Measurements from ENCODE around the gene KIF2A.

KIF2A gene

DNA sequence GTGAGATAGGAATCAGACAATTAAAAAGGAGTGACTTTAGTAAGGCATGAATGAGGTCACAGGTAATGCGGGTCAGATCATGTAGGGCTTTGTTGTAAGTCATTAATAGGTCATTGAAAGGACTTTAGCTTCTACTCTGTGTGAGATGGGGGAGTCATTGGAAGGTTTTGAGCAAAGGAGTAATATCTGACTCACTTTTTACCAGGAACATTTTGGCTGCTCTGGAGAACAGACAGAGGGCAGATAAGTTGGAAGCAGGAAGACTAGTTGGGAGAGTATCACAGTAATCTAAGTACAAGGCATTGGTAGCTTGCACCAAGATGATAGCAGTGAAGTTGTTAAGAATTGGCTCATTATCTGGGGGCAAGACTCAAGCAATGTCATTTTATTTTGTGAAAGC is 37.4 kb downstream of the KIF2A start:
- H3K4me1 ChIP-seq (ENCODE audit: control insufficient read depth, insufficient read depth, low read length, unreplicated experiment), result no peaks in the 10 kb centered on the region
- no peaks in the 10 kb centered on the region for H3K27me3 ChIP-seq (ENCODE audit: insufficient read depth, low read length)
- H3K4me3 ChIP-seq (ENCODE audit: low read depth, low read length), result no peak overlapping the region
- H3K36me3 ChIP-seq (ENCODE audit: insufficient read depth, low read length), result no peaks in the 10 kb centered on the region
- H3K27ac ChIP-seq (ENCODE audit: low read depth, low read length), result no peak overlapping the region
- H3K79me2 ChIP-seq (ENCODE audit: control insufficient read depth, insufficient read depth, low read length, unreplicated experiment), result peaks cover 61% of the 10 kb centered on the region
- H2AFZ ChIP-seq (ENCODE audit: low read length, unreplicated experiment), result no peak overlapping the region

GRCh38 chr5:62346748-62347147 is 40.7 kb downstream of the KIF2A start:
- Histone ChIP-seq H3K36me3 (ENCODE audit: insufficient read depth, low read length) (peaks cover 4% of the 10 kb centered on the region), H3K4me1 (ENCODE audit: control insufficient read depth, insufficient read depth, low read length, unreplicated experiment) (no peaks in the 10 kb centered on the region), H3K4me3 (ENCODE audit: low read depth, low read length) (no peak overlapping the region), H3K79me2 (ENCODE audit: control insufficient read depth, insufficient read depth, low read length, unreplicated experiment) (peaks cover 39% of the 10 kb centered on the region), H2AFZ (ENCODE audit: low read length, unreplicated experiment) (no peak overlapping the region), H3K27me3 (ENCODE audit: insufficient read depth, low read length) (no peaks in the 10 kb centered on the region), H3K27ac (ENCODE audit: low read depth, low read length) (no peak overlapping the region)

GRCh38 chr5:62347928-62348327 is 41.9 kb downstream of the KIF2A start:
- no peak overlapping the region for H3K27ac ChIP-seq (ENCODE audit: low read depth, low read length)
- peaks cover 29% of the 10 kb centered on the region for H3K79me2 ChIP-seq (ENCODE audit: control insufficient read depth, insufficient read depth, low read length, unreplicated experiment)
- no peak overlapping the region for H3K4me3 ChIP-seq (ENCODE audit: low read depth, low read length)
- no peaks in the 10 kb centered on the region for H3K27me3 ChIP-seq (ENCODE audit: insufficient read depth, low read length)
- no peak overlapping the region for H2AFZ ChIP-seq (ENCODE audit: low read length, unreplicated experiment)
- peaks cover 4% of the 10 kb centered on the region for H3K36me3 ChIP-seq (ENCODE audit: insufficient read depth, low read length)
- H3K4me1 ChIP-seq (ENCODE audit: control insufficient read depth, insufficient read depth, low read length, unreplicated experiment), result no peaks in the 10 kb centered on the region

GRCh38 chr5:62348723-62349481 is 42.9 kb downstream of the KIF2A start:
- H3K4me3 ChIP-seq (ENCODE audit: low read depth, low read length), result no peak overlapping the region
- no peaks in the 10 kb centered on the region for H3K27me3 ChIP-seq (ENCODE audit: insufficient read depth, low read length)
- H3K27ac ChIP-seq (ENCODE audit: low read depth, low read length), result no peak overlapping the region
- H2AFZ ChIP-seq (ENCODE audit: low read length, unreplicated experiment), result no peak overlapping the region
- peaks cover 19% of the 10 kb centered on the region for H3K79me2 ChIP-seq (ENCODE audit: control insufficient read depth, insufficient read depth, low read length, unreplicated experiment)
- no peaks in the 10 kb centered on the region for H3K4me1 ChIP-seq (ENCODE audit: control insufficient read depth, insufficient read depth, low read length, unreplicated experiment)
- H3K36me3 ChIP-seq (ENCODE audit: insufficient read depth, low read length), result peaks cover 4% of the 10 kb centered on the region

DNA sequence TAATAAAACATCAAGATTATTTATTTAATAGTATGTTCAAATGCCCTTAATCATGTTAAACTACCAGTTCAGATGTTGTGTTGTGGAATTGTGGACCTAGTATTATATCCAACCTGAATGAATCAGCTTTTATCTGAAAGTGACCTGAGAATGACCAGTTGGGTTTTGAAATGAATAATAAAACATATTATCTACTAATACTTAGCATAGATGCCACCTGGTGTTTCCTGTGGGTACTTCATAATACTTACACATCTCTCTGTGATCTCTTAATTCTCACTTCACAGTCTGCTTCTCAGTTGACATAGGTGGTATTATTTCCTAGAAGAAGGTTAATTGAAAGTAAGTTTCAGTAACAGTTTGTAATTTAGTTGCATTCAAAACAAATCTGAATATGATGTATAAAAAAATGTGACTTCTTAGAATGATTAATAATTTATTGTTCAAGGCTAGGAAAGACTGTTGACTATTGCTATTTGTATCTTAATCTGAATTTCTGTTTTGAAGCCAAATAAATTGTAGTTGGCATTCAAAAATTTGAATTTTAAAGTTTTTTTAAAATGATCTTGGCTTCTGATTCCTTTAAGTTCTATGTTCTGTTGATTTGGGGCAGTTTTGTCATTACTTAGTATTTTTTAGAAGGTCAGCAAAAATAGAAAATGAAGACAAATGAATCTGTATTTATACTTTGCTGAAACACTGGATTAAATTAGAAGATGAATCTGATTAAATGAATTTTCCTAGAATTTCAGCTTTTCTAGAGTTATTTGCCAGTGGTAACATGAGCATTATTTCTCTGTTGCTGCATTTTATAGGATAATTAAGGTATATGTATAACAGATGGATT is 48.2 kb downstream of the KIF2A start:
- Histone ChIP-seq H3K4me1 (ENCODE audit: control insufficient read depth, insufficient read depth, low read length, unreplicated experiment) (no peaks in the 10 kb centered on the region), H3K4me3 (ENCODE audit: low read depth, low read length) (no peak overlapping the region), H3K27ac (ENCODE audit: low read depth, low read length) (no peak overlapping the region), H3K79me2 (ENCODE audit: control insufficient read depth, insufficient read depth, low read length, unreplicated experiment) (no peaks in the 10 kb centered on the region), H3K27me3 (ENCODE audit: insufficient read depth, low read length) (no peaks in the 10 kb centered on the region), H2AFZ (ENCODE audit: low read length, unreplicated experiment) (no peak overlapping the region), H3K36me3 (ENCODE audit: insufficient read depth, low read length) (peaks cover 15% of the 10 kb centered on the region)

- H3K27ac ChIP-seq (ENCODE audit: low read depth, low read length), result no peak overlapping the region
- H3K4me1 ChIP-seq (ENCODE audit: control insufficient read depth, insufficient read depth, low read length, unreplicated experiment), result no peaks in the 10 kb centered on the region
- H3K27me3 ChIP-seq (ENCODE audit: insufficient read depth, low read length), result no peaks in the 10 kb centered on the region
- peaks cover 22% of the 10 kb centered on the region for H3K36me3 ChIP-seq (ENCODE audit: insufficient read depth, low read length)
- H3K79me2 ChIP-seq (ENCODE audit: control insufficient read depth, insufficient read depth, low read length, unreplicated experiment), result no peaks in the 10 kb centered on the region
- H2AFZ ChIP-seq (ENCODE audit: low read length, unreplicated experiment), result no peak overlapping the region
- H3K4me3 ChIP-seq (ENCODE audit: low read depth, low read length), result no peak overlapping the region
Observed at GRCh38 chr5:62362701-62363100, 56.7 kb downstream of the KIF2A start.

DNA sequence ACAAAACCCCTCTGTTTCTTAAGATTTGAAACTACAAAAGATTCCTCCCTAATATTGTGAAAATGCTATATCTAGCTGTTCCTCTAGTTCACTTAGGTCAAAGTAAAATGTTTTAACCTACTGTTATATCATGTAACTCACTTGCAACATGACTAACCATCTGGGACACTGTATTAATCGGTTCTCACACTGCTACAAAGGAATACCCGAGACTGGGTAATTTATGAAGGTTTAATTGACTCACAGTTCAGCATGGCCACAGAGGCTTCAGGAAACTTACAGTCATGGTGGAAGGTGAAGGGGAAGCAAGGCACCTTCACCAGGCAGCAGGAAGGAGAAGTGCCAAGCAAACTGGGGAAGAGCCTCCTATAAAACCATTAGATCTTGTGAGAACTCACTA is 63.0 kb downstream of the KIF2A start:
- no peaks in the 10 kb centered on the region for H3K27me3 ChIP-seq (ENCODE audit: insufficient read depth, low read length)

DNA sequence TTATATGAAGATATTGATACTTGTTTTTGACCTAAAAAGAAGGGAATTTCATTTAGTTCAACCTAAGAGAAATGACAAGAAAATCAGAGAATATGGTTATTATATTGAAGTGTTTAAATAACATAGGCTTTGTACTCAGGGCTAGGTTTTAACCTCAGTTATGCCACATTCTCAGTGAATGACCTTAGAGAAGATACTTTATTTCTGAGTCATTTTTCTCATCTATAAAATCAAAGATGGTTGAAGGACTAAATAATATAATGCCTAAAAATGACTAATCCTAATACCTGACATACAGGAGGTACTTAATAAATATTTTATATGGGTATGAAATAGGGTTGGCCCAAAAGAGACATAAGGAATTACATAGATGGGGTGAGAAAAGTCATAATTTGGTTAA is 65.4 kb downstream of the KIF2A start:
- H3K27me3 ChIP-seq (ENCODE audit: insufficient read depth, low read length), result no peaks in the 10 kb centered on the region
- no peak overlapping the region for H2AFZ ChIP-seq (ENCODE audit: low read length, unreplicated experiment)
- H3K27ac ChIP-seq (ENCODE audit: low read depth, low read length), result no peak overlapping the region
- no peaks in the 10 kb centered on the region for H3K79me2 ChIP-seq (ENCODE audit: control insufficient read depth, insufficient read depth, low read length, unreplicated experiment)
- peaks cover 31% of the 10 kb centered on the region for H3K36me3 ChIP-seq (ENCODE audit: insufficient read depth, low read length)
- peaks cover 8% of the 10 kb centered on the region for H3K4me1 ChIP-seq (ENCODE audit: control insufficient read depth, insufficient read depth, low read length, unreplicated experiment)
- H3K4me3 ChIP-seq (ENCODE audit: low read depth, low read length), result no peak overlapping the region

More for the DNA sequence above, 63.0 kb downstream of the KIF2A start:
- Histone ChIP-seq H3K4me3 (ENCODE audit: low read depth, low read length) (no peak overlapping the region), H3K27ac (ENCODE audit: low read depth, low read length) (no peak overlapping the region), H3K4me1 (ENCODE audit: control insufficient read depth, insufficient read depth, low read length, unreplicated experiment) (no peaks in the 10 kb centered on the region), H3K79me2 (ENCODE audit: control insufficient read depth, insufficient read depth, low read length, unreplicated experiment) (no peaks in the 10 kb centered on the region), H3K36me3 (ENCODE audit: insufficient read depth, low read length) (peaks cover 29% of the 10 kb centered on the region), H2AFZ (ENCODE audit: low read length, unreplicated experiment) (no peak overlapping the region)

- Histone ChIP-seq H3K4me3 (ENCODE audit: low read depth, low read length) (no peak overlapping the region), H3K36me3 (ENCODE audit: insufficient read depth, low read length) (peaks cover 33% of the 10 kb centered on the region), H3K79me2 (ENCODE audit: control insufficient read depth, insufficient read depth, low read length, unreplicated experiment) (no peaks in the 10 kb centered on the region), H3K27me3 (ENCODE audit: insufficient read depth, low read length) (no peaks in the 10 kb centered on the region), H2AFZ (ENCODE audit: low read length, unreplicated experiment) (no peak overlapping the region), H3K4me1 (ENCODE audit: control insufficient read depth, insufficient read depth, low read length, unreplicated experiment) (peaks cover 8% of the 10 kb centered on the region), H3K27ac (ENCODE audit: low read depth, low read length) (no peak overlapping the region)
Observed at GRCh38 chr5:62372600-62372999, 66.6 kb downstream of the KIF2A start.

- Histone ChIP-seq H3K4me1 (ENCODE audit: control insufficient read depth, insufficient read depth, low read length, unreplicated experiment) (peaks cover 8% of the 10 kb centered on the region), H2AFZ (ENCODE audit: low read length, unreplicated experiment) (no peak overlapping the region), H3K27ac (ENCODE audit: low read depth, low read length) (no peak overlapping the region), H3K79me2 (ENCODE audit: control insufficient read depth, insufficient read depth, low read length, unreplicated experiment) (no peaks in the 10 kb centered on the region), H3K27me3 (ENCODE audit: insufficient read depth, low read length) (no peaks in the 10 kb centered on the region), H3K36me3 (ENCODE audit: insufficient read depth, low read length) (peaks cover 40% of the 10 kb centered on the region), H3K4me3 (ENCODE audit: low read depth, low read length) (no peak overlapping the region)
Observed at GRCh38 chr5:62373382-62373781, 67.4 kb downstream of the KIF2A start.

DNA sequence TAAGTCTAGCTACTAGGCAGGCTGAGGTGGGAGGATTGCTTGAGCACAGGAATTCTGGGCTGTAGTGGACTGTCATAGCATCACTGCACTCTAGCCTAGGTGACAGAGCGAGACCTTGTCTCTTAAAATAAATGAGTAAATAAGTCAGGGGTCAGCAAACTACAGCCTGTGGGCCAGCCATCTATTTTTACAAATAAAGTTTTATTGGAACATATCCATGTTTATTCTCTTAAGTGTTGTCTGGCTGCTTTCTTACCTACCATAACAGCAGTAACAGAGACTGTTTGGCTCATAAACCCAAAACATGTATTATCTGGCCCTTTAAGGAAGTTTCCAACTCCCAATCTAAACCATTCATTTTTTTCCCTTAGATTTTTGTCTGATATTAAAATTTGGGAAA is 68.1 kb downstream of the KIF2A start:
- no peaks in the 10 kb centered on the region for H3K27me3 ChIP-seq (ENCODE audit: insufficient read depth, low read length)
- H3K79me2 ChIP-seq (ENCODE audit: control insufficient read depth, insufficient read depth, low read length, unreplicated experiment), result no peaks in the 10 kb centered on the region
- H3K36me3 ChIP-seq (ENCODE audit: insufficient read depth, low read length), result peaks cover 44% of the 10 kb centered on the region
- no peak overlapping the region for H2AFZ ChIP-seq (ENCODE audit: low read length, unreplicated experiment)
- H3K27ac ChIP-seq (ENCODE audit: low read depth, low read length), result no peak overlapping the region
- peaks cover 8% of the 10 kb centered on the region for H3K4me1 ChIP-seq (ENCODE audit: control insufficient read depth, insufficient read depth, low read length, unreplicated experiment)
- H3K4me3 ChIP-seq (ENCODE audit: low read depth, low read length), result no peak overlapping the region
